WERI-Rb-1 (cell line): ENCODE results near the gene PDK2.

Source experiments
- DNase-seq: peaks from one replicate; pipeline ENCODE4 v3.0.0-alpha.2; 2020
- H3K27ac ChIP-seq: fragments of 250-450 bp; sonication (Bioruptor Pico); 2 replicates; pipeline ENCODE4 v1.5.1; 2020; ENCODE audit warnings: mild to moderate bottlenecking, moderate library complexity
- H3K27me3 ChIP-seq: fragments of 250-450 bp; sonication (Bioruptor Pico); 2 replicates; pipeline ENCODE4 v1.5.1; 2021; ENCODE audit warnings: mild to moderate bottlenecking, low read depth, moderate library complexity; ENCODE audit not compliant: insufficient read depth, severe bottlenecking
- H3K36me3 ChIP-seq: fragments of 250-450 bp; sonication (Bioruptor Pico); 2 replicates; pipeline ENCODE4 v1.5.1; 2020; ENCODE audit warnings: mild to moderate bottlenecking, moderate library complexity
- H3K4me3 ChIP-seq: 2 replicates; pipeline ENCODE4 v1.5.1; 2011; ENCODE audit warnings: low read depth, mild to moderate bottlenecking, control low read depth, low read length
- H3K9me3 ChIP-seq: fragments of 250-450 bp; sonication (Bioruptor Pico); 2 replicates; pipeline ENCODE4 v1.5.1; 2021; ENCODE audit warnings: mild to moderate bottlenecking, moderate library complexity; ENCODE audit not compliant: severe bottlenecking
- CTCF ChIP-seq: IDR thresholded peaks from 2 replicates; pipeline ENCODE4 v1.5.1; 2011; ENCODE audit warnings: low read depth, mild to moderate bottlenecking, control low read depth, inconsistent platforms, low read length

Gene PDK2

GRCh38 chr17:50071692-50072091 is 23.5 kb upstream of the PDK2 start:
- H3K36me3 ChIP-seq: peaks cover 34% of the 10 kb centered on the region
- TF ChIP-seq CTCF: no peak

GRCh38 chr17:50072130-50072529 is 23.0 kb upstream of the PDK2 start:
- H3K9me3 ChIP-seq: peaks cover 5% of the 10 kb centered on the region

More at GRCh38 chr17:50071692-50072091, 23.5 kb upstream of the PDK2 start:
- no peak overlapping the region for H3K27ac ChIP-seq
- peaks cover 5% of the 10 kb centered on the region for H3K9me3 ChIP-seq
- no peak for DNase-seq
- no peak overlapping the region for H3K4me3 ChIP-seq
- H3K27me3 ChIP-seq: no peaks in the 10 kb centered on the region

GRCh38 chr17:50072925-50073324 is 22.2 kb upstream of the PDK2 start:
- no peak overlapping the region for H3K4me3 ChIP-seq
- TF ChIP-seq CTCF: no peak
- peaks cover 39% of the 10 kb centered on the region for H3K36me3 ChIP-seq
- peaks cover 5% of the 10 kb centered on the region for H3K9me3 ChIP-seq
- no peaks in the 10 kb centered on the region for H3K27me3 ChIP-seq
- peak overlapping the region; percentile 33 for H3K27ac ChIP-seq
- DNase-seq: no peak

More at GRCh38 chr17:50072130-50072529, 23.0 kb upstream of the PDK2 start:
- peaks cover 31% of the 10 kb centered on the region for H3K36me3 ChIP-seq
- no peak overlapping the region for H3K4me3 ChIP-seq
- no peak for DNase-seq
- TF ChIP-seq CTCF: no peak
- H3K27me3 ChIP-seq: no peaks in the 10 kb centered on the region
- H3K27ac ChIP-seq: no peak overlapping the region

GRCh38 chr17:50074227-50074626 is 20.9 kb upstream of the PDK2 start:
- H3K9me3 ChIP-seq: peaks cover 5% of the 10 kb centered on the region
- H3K27ac ChIP-seq: no peak overlapping the region; the same call in 1 of the 2 replicates
- H3K27me3 ChIP-seq: no peaks in the 10 kb centered on the region
- TF ChIP-seq CTCF: no peak
- H3K4me3 ChIP-seq: no peak overlapping the region
- peaks cover 48% of the 10 kb centered on the region for H3K36me3 ChIP-seq
- no peak for DNase-seq

GRCh38 chr17:50075446-50076032 is 19.6 kb upstream of the PDK2 start:
- Histone ChIP-seq H3K27ac (no peak overlapping the region), H3K4me3 (no peak overlapping the region), H3K36me3 (peaks cover 53% of the 10 kb centered on the region), H3K9me3 (peaks cover 5% of the 10 kb centered on the region), H3K27me3 (no peaks in the 10 kb centered on the region)
- no peak for DNase-seq
- no peak for TF ChIP-seq CTCF

GRCh38 chr17:50076221-50076590 is 18.9 kb upstream of the PDK2 start:
- Histone ChIP-seq H3K27ac (peak overlapping the region; percentile 47), H3K27me3 (no peaks in the 10 kb centered on the region), H3K4me3 (no peak overlapping the region), H3K36me3 (peaks cover 56% of the 10 kb centered on the region), H3K9me3 (peaks cover 4% of the 10 kb centered on the region)
- TF ChIP-seq CTCF: no peak
- no peak for DNase-seq
